ENCODE measurements around the gene KDM3A.

DNA sequence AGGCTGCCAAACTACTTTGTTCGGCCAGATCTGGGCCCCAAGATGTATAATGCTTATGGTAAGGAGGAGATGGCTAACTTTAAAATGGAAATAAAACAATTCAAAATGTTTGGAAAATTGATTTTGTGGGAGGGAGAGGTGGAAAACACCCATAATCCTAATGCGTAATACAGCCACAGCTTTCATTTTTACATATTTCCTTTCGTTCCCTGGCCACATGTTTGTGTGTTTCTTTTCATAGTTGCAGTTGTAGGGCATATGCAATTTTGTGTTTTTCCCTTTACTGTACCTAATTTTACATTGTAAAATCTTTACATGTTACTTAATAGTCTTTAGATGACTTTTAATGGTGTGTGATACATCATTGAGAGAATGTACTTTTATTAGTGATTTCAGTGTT lies 44.6 kb downstream of the KDM3A start:
- TF ChIP-seq, protein P1, sequence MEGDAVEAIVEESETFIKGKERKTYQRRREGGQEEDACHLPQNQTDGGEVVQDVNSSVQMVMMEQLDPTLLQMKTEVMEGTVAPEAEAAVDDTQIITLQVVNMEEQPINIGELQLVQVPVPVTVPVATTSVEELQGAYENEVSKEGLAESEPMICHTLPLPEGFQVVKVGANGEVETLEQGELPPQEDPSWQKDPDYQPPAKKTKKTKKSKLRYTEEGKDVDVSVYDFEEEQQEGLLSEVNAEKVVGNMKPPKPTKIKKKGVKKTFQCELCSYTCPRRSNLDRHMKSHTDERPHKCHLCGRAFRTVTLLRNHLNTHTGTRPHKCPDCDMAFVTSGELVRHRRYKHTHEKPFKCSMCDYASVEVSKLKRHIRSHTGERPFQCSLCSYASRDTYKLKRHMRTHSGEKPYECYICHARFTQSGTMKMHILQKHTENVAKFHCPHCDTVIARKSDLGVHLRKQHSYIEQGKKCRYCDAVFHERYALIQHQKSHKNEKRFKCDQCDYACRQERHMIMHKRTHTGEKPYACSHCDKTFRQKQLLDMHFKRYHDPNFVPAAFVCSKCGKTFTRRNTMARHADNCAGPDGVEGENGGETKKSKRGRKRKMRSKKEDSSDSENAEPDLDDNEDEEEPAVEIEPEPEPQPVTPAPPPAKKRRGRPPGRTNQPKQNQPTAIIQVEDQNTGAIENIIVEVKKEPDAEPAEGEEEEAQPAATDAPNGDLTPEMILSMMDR (conservative IDR thresholded peaks at IDR 0.05), result no peak
- TF ChIP-seq EZH2 (IDR thresholded peaks at IDR 0.05; ENCODE audit: low read depth), result no peak

Measured in PC-9 (cell line).